ENCODE measurements around the gene PNMA8B.

DNA sequence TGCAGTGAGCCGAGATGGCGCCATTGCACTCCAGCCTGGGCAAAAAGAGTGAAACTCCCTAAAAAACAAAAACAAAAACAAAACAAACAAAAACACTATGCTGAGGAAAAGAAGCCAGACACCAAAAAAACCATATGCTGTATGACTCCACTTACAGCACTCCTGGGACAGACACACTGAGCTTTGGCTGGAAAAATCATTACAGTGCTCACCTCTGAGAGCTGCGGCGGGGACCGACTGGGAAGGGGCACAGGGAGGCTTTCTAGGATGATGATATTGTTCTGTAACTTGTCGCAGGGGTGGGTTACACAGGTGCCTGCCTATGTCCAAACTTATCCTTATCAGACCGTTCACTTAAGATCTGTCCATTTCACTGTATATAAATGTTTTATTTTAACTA lies 32.2 kb downstream of the PNMA8B start:
- TF ChIP-seq, protein P1, sequence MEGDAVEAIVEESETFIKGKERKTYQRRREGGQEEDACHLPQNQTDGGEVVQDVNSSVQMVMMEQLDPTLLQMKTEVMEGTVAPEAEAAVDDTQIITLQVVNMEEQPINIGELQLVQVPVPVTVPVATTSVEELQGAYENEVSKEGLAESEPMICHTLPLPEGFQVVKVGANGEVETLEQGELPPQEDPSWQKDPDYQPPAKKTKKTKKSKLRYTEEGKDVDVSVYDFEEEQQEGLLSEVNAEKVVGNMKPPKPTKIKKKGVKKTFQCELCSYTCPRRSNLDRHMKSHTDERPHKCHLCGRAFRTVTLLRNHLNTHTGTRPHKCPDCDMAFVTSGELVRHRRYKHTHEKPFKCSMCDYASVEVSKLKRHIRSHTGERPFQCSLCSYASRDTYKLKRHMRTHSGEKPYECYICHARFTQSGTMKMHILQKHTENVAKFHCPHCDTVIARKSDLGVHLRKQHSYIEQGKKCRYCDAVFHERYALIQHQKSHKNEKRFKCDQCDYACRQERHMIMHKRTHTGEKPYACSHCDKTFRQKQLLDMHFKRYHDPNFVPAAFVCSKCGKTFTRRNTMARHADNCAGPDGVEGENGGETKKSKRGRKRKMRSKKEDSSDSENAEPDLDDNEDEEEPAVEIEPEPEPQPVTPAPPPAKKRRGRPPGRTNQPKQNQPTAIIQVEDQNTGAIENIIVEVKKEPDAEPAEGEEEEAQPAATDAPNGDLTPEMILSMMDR (IDR thresholded peaks at IDR 0.05) = no peak
- TF ChIP-seq EP300 (IDR thresholded peaks at IDR 0.05) = no peak
